RPMI7951 (cell line): ENCODE measurements around the gene KRTAP10-6. TPM values are rescaled to one million over a fixed set of nuclear protein-coding genes. Genes with fewer than 3 reads are reported as not detected.
"Not testable (repeated sequence)": the region's sequence is repeated elsewhere in the genome, so short reads cannot be mapped to it uniquely, and the experiment has no call there.

ENCODE experiments used
- DNase-seq: peaks from one replicate; pipeline ENCODE4 v3.0.0-alpha.2; 2012; ENCODE audit warnings: low read depth
- total RNA-seq: library from RNA; depleted of rRNA; stranded (reverse); fragments of >200 nt; shearing (Covaris generic); gene quantifications from 2 replicates; pipeline ENCODE4 v1.2.3, GENCODE V29; 2014

Gene KRTAP10-6
- total RNA-seq, 1 experiment from 2014 or later, result not detected

GRCh38 chr21:44599264-44600029 lies 7.1 kb upstream of the KRTAP10-6 start:
- no peak for DNase-seq

DNA sequence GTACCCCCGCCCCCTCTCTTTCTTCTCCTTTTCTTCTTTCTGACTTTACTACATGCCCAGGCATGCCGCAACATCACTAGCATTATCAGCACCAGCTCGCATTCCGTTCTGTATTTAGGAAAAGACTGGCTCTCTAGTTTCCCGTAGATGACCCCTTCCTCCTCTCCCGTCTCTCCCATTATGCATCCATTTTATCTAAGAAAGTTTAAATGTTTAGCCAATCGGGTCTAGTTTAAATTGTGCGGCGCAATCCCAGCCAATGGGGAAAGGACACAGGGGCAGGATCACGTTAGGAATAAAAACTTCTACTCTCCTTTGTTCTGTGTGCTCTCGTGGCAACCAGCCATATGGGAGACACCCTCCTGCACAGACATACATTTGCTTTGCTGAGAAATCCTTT lies 5.8 kb upstream of the KRTAP10-6 start:
- no peak for DNase-seq

GRCh38 chr21:44596068-44596725 lies 3.9 kb upstream of the KRTAP10-6 start:
- no peak for DNase-seq

- no peak for DNase-seq
These were observed 3.2 kb upstream of the KRTAP10-6 start for GRCh38 chr21:44595524-44595923.

DNA sequence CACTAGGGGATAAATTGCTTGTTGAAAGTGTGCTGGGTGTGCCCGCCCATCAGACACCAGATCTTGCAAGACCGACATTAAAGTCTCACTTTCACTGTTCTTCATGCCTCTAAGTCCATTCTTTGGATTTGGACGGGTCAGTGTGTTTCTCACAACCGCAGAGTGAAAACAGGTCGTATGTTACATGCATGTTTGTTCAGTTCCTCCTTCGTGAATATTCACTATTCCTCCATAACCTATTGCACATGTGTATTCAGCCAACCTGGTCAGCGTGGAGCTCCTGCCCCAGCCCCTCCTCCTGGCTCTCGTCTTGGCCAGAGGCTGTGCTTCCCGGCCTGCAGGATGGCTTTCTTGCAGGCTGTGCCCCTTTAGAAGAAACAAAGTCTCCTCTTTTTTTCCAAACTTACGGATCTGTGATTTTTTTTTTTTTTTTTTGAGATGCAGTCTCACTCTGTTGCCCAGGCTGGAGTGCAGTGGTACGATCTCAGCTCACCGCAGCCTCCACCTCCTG lies 2.2 kb upstream of the KRTAP10-6 start:
- no peak for DNase-seq

DNA sequence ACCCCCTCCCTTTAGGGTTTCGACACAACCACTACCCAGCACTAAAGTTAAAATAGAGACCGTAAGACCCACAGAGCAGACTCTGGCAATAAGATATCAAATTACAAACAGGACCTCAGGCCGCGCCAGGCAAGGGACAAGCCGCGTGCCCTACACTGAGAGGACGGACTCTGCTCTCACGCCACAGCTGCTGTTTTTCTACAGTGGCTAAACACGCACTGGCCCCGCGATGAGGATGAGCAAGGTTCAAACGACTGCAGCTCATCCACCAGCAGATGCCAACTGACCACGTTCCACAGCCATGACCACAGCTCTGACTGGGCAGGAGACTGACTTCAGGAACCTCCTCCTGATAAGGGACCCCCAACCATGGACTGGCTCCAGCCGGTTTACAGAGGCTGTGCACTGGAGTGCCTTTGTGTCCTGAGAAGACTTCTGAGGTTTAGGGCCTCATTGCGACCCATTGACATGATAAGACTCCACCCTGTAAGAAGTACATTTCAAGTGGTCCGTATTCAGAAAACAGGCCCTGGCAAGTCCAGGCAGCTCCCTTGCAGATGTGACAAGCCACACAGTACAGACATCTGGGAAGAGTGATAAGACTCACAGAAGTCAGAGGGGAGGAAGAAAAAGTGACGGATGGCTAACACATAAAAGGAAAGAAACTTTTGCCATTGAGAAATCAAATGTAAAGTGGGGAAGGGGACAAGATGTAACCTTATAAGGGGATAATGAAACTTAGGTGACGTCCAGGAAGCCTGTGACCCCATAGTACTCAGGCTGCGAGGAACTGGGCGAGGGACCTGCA lies 1.5 kb upstream of the KRTAP10-6 start:
- DNase-seq, result peak; percentile 24

GRCh38 chr21:44591801-44592130 lies 539 bp downstream of the KRTAP10-6 start:
- not testable (repeated sequence) for DNase-seq

DNA sequence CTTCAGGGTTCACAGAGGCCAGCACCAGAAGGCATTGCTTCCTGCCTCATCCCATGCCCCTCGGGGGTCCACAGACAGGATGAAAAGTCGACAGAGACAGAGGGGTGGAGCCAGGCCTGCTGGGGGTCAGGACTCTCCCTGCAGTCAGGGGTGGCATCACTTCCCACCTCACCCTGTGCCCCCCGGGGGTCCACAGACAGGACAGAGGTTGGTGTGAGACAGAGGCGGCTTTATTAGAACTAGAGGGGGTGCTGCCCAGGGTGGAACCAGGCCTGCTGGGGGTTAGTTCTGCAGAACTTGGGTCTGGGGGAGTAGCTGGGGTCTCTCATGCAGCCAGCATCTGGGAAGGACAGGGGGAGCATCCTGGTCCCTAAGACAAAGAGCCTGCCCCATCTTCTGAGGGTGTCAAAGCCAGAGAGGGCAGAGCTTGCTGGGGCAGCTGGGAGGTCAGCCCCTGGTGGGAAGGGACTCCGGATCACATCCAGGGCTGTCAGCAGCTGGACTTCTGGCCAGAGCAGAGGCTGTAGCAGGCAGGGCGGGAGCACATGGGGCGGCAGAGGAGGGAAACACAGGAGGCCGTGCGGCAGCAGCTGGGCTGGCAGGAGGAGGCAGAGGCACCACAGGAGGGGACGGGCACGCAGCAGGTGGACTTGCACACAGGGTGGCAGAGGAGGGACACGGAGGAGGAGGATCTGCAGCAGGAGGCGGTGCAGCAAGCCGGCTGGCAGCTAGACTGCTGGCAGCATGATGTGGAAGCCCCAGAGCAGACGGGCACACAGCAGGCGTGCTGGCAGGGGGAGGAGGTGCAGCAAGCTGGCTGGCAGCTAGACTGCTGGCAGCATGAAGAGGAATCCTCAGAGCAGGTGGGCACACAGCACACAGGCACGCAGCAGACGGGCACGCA lies 1.2 kb downstream of the KRTAP10-6 start:
- not testable (repeated sequence) for DNase-seq

- DNase-seq, result no peak
These were observed 2.0 kb downstream of the KRTAP10-6 start for GRCh38 chr21:44590311-44590721.

DNA sequence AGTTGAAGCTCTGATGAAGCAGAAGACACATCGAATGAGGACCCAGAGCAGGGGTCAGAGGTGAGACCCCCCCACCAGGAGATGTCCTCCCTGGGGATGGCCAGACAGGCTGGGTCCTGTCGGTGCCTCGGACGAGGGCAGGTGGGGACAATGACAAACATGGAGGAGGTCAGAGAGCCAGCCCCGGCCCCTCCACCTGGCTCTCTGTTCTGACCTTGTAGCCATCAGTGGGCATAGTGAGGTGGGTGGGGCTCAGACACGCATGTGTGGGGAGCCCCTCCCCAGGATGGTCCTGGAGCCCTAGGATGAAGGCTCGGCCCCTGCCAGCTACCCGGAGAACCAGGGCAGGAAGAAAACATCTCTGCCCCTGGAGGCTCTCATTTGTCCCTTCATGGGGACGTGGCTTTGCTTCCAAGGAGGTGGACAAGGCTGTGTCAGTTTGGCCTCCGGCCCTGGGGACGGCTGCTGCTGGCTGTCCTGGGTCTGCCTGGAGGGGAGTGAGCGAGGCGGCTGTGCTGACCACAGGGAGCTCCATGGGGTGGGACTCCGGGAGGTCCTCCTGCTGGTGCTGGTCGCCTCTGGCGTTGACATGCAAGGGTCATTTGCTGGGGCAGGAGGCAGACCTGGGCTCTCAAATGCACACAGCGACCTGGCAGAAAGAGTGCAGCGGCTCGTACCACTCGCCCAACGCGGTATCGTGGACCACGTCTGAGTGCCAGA lies 2.6 kb downstream of the KRTAP10-6 start:
- no peak for DNase-seq

DNA sequence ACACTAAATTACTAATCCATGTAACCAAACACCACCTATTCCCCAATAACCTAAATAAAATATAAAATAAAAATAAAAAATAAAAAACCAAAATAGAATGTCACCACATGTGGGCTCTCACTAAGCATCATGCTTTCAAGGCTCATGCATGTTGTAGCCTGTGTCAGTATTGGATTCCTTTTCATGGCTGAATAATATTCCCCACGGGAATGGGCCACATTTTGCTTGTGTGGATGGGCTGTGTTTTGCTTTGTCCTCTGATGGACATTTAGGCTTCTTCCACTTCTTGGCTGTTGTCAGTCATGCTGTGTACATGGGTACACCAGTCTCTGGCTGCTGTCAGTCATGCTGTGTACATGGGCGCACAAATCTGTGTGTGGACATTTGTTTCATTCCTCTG lies 3.2 kb downstream of the KRTAP10-6 start:
- DNase-seq, result no peak

- no peak for DNase-seq
These were observed 6.4 kb downstream of the KRTAP10-6 start for GRCh38 chr21:44585892-44586291.

- DNase-seq, result no peak
These were observed 8.5 kb downstream of the KRTAP10-6 start for GRCh38 chr21:44583800-44584147.

DNA sequence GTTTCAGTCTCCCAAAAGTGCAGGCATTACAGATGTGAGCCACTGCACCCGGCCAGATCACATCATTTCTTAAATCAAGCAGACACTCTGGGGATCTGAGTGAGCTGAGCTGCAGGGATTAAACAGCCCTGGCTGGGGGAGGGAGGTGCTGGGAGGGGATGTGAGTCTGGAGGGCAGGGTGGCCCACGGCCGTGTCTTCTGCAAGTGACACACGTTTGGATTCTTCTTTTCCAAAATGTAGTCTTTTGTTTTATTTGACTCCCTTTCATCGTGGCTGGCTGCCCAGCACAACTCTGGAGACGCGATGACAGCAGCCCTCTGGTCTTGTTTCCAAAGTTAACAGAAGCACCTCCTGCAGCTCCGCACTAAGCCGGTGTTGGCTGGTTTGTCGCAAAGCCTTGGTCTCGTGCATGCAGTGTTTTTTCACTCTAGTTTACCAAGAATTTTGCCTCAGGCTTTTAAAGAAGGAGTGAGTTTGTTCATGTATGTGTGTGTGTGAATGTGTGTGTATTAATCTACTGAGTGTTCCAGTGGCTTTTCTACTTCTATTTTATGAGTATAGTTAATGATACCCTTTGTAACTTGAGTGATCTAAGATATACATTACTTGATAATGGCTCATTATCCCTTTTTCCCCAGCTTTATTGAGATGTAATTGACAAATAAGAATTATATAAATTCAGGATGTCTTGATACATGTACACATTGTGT lies 9.1 kb downstream of the KRTAP10-6 start:
- peak; percentile 4 for DNase-seq

DNA sequence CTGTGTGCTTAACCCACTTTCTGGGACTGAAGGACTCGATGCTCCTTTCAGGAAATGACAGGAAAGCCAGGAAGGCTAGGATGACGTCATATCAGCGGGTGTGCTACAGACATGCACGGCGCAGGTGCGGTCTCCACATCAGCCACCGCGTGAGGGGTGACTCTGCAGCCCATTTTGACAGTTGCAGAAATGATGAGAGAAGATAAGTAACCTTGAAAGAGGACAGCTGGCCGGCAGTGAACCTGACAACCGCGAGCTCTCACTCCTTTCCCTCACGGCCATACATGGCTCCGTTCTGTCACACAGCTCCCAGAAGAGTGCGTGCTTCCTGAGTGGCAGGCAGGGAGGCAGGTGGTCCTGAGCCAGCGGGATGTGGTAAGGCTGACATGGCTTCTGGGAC lies 10.2 kb downstream of the KRTAP10-6 start:
- DNase-seq, result no peak

GRCh38 chr21:44581158-44581557 lies 11.1 kb downstream of the KRTAP10-6 start:
- DNase-seq, result no peak

DNA sequence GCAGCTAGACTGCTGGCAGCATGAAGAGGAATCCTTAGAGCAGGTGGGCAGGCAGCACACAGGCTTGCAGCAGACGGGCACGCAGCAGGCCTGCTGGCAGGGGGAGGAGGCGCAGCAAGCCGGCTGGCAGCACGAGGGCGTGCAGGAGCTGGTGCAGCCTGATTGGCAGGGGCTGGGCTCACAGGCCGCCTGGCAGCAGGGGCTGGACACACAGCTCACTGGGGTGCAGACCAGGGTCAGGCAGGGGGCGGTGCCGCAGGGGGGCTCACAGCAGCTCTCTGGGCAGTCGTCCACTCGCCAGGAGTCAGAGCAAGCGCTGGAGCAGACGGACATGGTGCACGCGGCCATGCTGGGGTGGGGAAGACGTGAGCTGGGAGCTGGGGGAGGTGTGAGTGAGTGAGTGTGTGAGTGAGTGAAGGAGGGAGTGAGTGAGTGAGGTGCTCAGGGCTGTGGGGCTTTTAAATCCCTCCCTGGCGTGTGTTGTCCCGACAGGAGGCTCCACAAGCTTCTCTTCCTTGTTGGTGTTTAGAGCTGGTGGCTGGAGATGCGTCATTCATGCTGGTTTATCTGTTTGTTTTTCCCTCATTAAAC lies 12.0 kb downstream of the KRTAP10-6 start, which contains the start of gene KRTAP10-5:
Gene KRTAP10-5, minus strand, starts transcription at position 374 of the 591 bp plus-strand sequence. Its CDS starts 26 bp downstream, at position 348.
- DNase-seq, result not testable (repeated sequence)

DNA sequence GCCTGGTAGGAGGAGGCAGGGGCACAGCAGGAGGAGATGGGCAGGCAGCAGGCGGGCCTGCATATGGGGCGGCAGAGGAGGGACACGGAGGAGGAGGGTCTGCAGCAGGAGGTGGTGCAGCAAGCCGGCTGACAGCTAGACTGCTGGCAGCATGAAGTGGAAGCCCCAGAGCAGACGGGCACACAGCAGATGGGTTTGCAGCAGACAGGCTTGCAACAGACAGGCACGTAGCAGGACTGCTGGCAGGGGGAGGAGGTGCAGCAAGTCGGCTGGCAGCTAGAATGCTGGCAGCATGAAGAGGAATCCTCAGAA lies 12.5 kb downstream of the KRTAP10-6 start:
- DNase-seq, result no peak

- DNase-seq, result no peak
These were observed 13.1 kb downstream of the KRTAP10-6 start for GRCh38 chr21:44579056-44579832.
